K562 (cell line): ENCODE results near the gene EEF1AKMT4. TPM values are rescaled to one million over a fixed set of nuclear protein-coding genes. Genes with fewer than 3 reads are reported as not detected.

Experiments used
- CBFA2T3 ChIP-seq: fragments of 450-650 bp; IDR thresholded peaks from 2 replicates; pipeline ENCODE4 v1.6.1; 2017
- CCAR2 ChIP-seq: fragments of 200-400 bp; formaldehyde crosslinking; IDR thresholded peaks from 2 replicates; pipeline ENCODE4 v1.6.1; 2017; ENCODE audit warnings: mild to moderate bottlenecking, low read depth, low read length
- HIVEP1 ChIP-seq: fragments of 250-450 bp; sonication (Bioruptor Pico); IDR thresholded peaks from 2 replicates; pipeline ENCODE4 v1.4.0; 2020; ENCODE audit warnings: mild to moderate bottlenecking
- LCOR ChIP-seq: sonication (generic); formaldehyde crosslinking; IDR thresholded peaks from 2 replicates; pipeline ENCODE4 v1.8.0; 2022; ENCODE audit warnings: mild to moderate bottlenecking, missing genetic modification reagents
- MEF2D ChIP-seq: conservative IDR thresholded peaks from 2 replicates; pipeline ENCODE4 v1.6.1; 2016; ENCODE audit warnings: low read depth, missing genetic modification characterization, missing compliant biosample characterization
- POLR2H ChIP-seq: IDR thresholded peaks from 2 replicates; pipeline ENCODE4 v1.6.1; 2016; ENCODE audit warnings: missing genetic modification characterization, low read depth, mild to moderate bottlenecking, control low read depth, missing compliant biosample characterization, moderate library complexity
- PPARD ChIP-seq: fragments of 250-450 bp; sonication (Bioruptor Pico); IDR thresholded peaks from 2 replicates; pipeline ENCODE4 v1.8.0; 2022; ENCODE audit warnings: inconsistent platforms, mild to moderate bottlenecking, moderate library complexity
- RAD51 ChIP-seq: fragments of 450-650 bp; IDR thresholded peaks from 2 replicates; pipeline ENCODE4 v1.7.1; 2016; ENCODE audit warnings: low read depth, mild to moderate bottlenecking, borderline replicate concordance
- SMAD3 ChIP-seq: fragments of 450-650 bp; formaldehyde crosslinking; conservative IDR thresholded peaks from 2 replicates; pipeline ENCODE4 v1.4.0; 2020; ENCODE audit warnings: mild to moderate bottlenecking
- THRAP3 ChIP-seq: fragments of 450-650 bp; IDR thresholded peaks from 2 replicates; pipeline ENCODE4 v1.6.1; 2016; ENCODE audit warnings: mild to moderate bottlenecking, inconsistent platforms, borderline replicate concordance
- U2AF1 ChIP-seq: fragments of 200-400 bp; formaldehyde crosslinking; optimal IDR thresholded peaks from 2 replicates; pipeline ENCODE3; 2017; ENCODE audit warnings: mild to moderate bottlenecking, low read depth, low read length, moderate library complexity
- ZNF717 ChIP-seq: fragments of 250-450 bp; sonication (Bioruptor Pico); IDR thresholded peaks from 2 replicates; pipeline ENCODE4 v1.5.0; 2021
- ZNF830 ChIP-seq: fragments of 250-450 bp; sonication (Bioruptor Pico); IDR thresholded peaks from 2 replicates; pipeline ENCODE4 v1.5.0; 2021; ENCODE audit warnings: mild to moderate bottlenecking
- ZSCAN29 ChIP-seq: fragments of 450-650 bp; IDR thresholded peaks from 2 replicates; pipeline ENCODE4 v1.6.1; 2017
- ZSCAN32 ChIP-seq: fragments of 450-650 bp; formaldehyde crosslinking; IDR thresholded peaks from 2 replicates; pipeline ENCODE4 v1.4.0; 2020; ENCODE audit warnings: mild to moderate bottlenecking, moderate library complexity
- polyA plus RNA-seq, 8 experiments: library from polyadenylated mRNA; depleted of rRNA in 4 of 8; stranded (reverse) in 5 of 8; unstranded in 3 of 8; fragments of >200 nt; fragmentation: Nextera tagmentation in 2 of 8; fragmentation: Illumina TruSeq in 1 of 8; extraction: Ambion mirVana in 2 of 8; extraction: Trizol in 1 of 8; gene quantifications; 2 replicates each; pipeline versions ENCODE4 v1.2.1 to v1.2.3, GENCODE V29; 2011 to 2014; ENCODE audit warnings: inconsistent platforms in 1 of 8, missing spikeins in 1 of 8
- total RNA-seq, 7 experiments: library from RNA; depleted of rRNA in 6 of 7; stranded (reverse); fragments of >200 nt in 6 of 7; fragmentation: Illumina TruSeq in 2 of 7; extraction: Trizol in 2 of 7; gene quantifications; 2 replicates each; pipeline versions ENCODE4 v1.2.1 to v1.2.3, GENCODE V29; 2011 to 2021; ENCODE audit warnings: low replicate concordance in 1 of 7
- TF ChIP-seq, protein P1 (sequence below), 2 experiments: fragments of 450-650 bp in 1 of 2; sonication (generic) in 1 of 2; formaldehyde crosslinking in 1 of 2; IDR thresholded peaks; 2 replicates each; pipeline versions ENCODE4 v1.7.1 to v1.9.0; 2016 to 2022; ENCODE audit warnings: inconsistent platforms in 1 of 2, mild to moderate bottlenecking in 1 of 2, missing genetic modification reagents in 1 of 2
- TF ChIP-seq, protein P2 (sequence below), 2 experiments: fragments of 200-800 bp in 1 of 2; sonication (Bioruptor generic) in 1 of 2; sonication (generic) in 1 of 2; formaldehyde crosslinking in 1 of 2; IDR thresholded peaks in 1 of 2; conservative IDR thresholded peaks in 1 of 2; 2 replicates each; pipeline versions ENCODE4 v1.5.0 to v1.6.1; 2016 to 2020; ENCODE audit warnings: missing compliant biosample characterization in 1 of 2, missing genetic modification characterization in 1 of 2, missing genetic modification reagents in 1 of 2

EEF1AKMT4 gene
- total and polyA plus RNA-seq, 9 of the 15 experiments (the other 6 are each of a cell fraction or from before 2014, with no cell fraction given) = 10.3 to 49.4 (median 18.9) TPM

DNA sequence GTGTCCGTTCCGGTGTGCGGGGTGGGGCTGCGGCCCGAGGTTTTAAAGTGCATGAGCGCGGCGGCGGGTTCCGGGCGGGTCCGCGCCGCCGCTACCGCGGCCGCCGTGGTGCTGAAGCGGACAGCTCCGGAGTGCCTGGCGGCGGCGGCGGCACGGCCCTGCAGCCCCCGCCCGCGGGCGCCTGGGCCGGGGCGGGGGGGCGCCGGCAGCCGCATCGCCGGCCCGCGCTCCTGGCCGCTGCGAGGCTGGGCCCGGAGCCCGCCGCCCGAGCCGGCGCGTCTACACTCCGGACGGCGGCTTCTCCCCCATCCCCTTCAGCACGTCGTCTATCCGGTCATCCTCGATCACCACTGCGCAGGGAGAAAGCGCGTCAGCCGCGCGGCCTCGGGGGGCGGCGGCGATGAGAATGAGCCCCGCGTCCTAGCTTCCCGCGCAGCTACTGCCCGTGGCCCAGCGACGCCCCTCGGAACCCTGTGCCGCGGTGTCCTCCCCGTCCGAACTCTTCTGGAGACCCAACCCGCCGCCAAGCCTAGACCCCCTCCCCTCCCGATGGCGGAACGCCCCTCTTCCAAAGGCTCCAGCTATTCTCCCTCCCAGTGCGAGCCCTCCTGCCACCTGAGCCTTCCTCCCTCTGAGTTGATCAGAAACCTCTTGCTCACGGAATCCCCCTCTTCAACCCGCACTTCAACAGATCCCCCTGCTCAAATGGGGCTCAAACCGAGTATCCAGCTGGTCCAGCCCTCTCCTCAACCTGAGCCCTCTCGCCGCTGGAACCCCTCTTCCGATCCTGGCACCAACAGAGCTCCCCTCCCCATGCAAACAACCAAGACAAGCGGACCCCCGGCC is 10.6 kb downstream of the EEF1AKMT4 start (continued):
- TF ChIP-seq, protein P1, sequence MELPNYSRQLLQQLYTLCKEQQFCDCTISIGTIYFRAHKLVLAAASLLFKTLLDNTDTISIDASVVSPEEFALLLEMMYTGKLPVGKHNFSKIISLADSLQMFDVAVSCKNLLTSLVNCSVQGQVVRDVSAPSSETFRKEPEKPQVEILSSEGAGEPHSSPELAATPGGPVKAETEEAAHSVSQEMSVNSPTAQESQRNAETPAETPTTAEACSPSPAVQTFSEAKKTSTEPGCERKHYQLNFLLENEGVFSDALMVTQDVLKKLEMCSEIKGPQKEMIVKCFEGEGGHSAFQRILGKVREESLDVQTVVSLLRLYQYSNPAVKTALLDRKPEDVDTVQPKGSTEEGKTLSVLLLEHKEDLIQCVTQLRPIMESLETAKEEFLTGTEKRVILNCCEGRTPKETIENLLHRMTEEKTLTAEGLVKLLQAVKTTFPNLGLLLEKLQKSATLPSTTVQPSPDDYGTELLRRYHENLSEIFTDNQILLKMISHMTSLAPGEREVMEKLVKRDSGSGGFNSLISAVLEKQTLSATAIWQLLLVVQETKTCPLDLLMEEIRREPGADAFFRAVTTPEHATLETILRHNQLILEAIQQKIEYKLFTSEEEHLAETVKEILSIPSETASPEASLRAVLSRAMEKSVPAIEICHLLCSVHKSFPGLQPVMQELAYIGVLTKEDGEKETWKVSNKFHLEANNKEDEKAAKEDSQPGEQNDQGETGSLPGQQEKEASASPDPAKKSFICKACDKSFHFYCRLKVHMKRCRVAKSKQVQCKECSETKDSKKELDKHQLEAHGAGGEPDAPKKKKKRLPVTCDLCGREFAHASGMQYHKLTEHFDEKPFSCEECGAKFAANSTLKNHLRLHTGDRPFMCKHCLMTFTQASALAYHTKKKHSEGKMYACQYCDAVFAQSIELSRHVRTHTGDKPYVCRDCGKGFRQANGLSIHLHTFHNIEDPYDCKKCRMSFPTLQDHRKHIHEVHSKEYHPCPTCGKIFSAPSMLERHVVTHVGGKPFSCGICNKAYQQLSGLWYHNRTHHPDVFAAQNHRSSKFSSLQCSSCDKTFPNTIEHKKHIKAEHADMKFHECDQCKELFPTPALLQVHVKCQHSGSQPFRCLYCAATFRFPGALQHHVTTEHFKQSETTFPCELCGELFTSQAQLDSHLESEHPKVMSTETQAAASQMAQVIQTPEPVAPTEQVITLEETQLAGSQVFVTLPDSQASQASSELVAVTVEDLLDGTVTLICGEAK (IDR thresholded peaks at IDR 0.05) = no peak
- TF ChIP-seq, protein P1 (CRISPR knock-in tag; IDR thresholded peaks at IDR 0.05) = no peak
- TF ChIP-seq ZNF830 (no peak), POLR2H (tag) (no peak), CBFA2T3 (no peak), MEF2D (no peak), U2AF1 (no peak), SMAD3 (CRISPR knock-in tag) (no peak), ZSCAN32 (no peak), RAD51 (no peak), ZNF717 (CRISPR knock-in tag) (no peak), LCOR (CRISPR knock-in tag) (no peak), ZSCAN29 (0 out of 2 replicates have a peak, but pooled peaks have one; percentile 22), THRAP3 (no peak), CCAR2 (no peak), HIVEP1 (CRISPR knock-in tag) (no peak), PPARD (no peak)
- TF ChIP-seq, protein P2, sequence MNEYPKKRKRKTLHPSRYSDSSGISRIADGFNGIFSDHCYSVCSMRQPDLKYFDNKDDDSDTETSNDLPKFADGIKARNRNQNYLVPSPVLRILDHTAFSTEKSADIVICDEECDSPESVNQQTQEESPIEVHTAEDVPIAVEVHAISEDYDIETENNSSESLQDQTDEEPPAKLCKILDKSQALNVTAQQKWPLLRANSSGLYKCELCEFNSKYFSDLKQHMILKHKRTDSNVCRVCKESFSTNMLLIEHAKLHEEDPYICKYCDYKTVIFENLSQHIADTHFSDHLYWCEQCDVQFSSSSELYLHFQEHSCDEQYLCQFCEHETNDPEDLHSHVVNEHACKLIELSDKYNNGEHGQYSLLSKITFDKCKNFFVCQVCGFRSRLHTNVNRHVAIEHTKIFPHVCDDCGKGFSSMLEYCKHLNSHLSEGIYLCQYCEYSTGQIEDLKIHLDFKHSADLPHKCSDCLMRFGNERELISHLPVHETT (CRISPR knock-in tag; conservative IDR thresholded peaks at IDR 0.05 in 1 of 2, IDR thresholded peaks at IDR 0.05 in 1 of 2) = peak in 1 of 2 experiments; percentile 37; a peak in 1 of 4 replicates
